WTC11 (cell line): ENCODE results near the gene SORCS2. TPM values are rescaled to one million over a fixed set of nuclear protein-coding genes. Genes with fewer than 3 reads are reported as not detected.

Experiments used
- ATAC-seq: fragments of 200-7000 bp; cut with Tn5 transposase; 2 replicates; pipeline ENCODE4 v1.10.0; 2021; ENCODE audit warnings: mild to moderate bottlenecking, moderate library complexity
- CTCF ChIA-PET: fragments of 300-600 bp; sonication (Branson Sonifier 250); formaldehyde crosslinking; loops from one replicate; lab custom pipeline; 2021; ENCODE audit warnings: antibody characterized with exemption; lab: Charles Lee
- POLR2A ChIA-PET: fragments of 350-600 bp; sonication (Branson Sonifier 250); formaldehyde crosslinking; loops from one replicate; lab custom pipeline; 2021; ENCODE audit warnings: antibody characterized with exemption; lab: Charles Lee
- DNase-seq: peaks from one replicate; pipeline ENCODE4 v3.0.0; 2021; ENCODE audit warnings: low spot score
- H3K27ac Mint-ChIP-seq: 2 replicates; pipeline ENCODE4 v1.8.0; 2021; ENCODE audit warnings: mixed read lengths
- H3K27me3 Mint-ChIP-seq: 2 replicates; pipeline ENCODE4 v1.8.0; 2021; ENCODE audit warnings: low read depth, mild to moderate bottlenecking, moderate library complexity, mixed read lengths
- H3K36me3 Mint-ChIP-seq: 2 replicates; pipeline ENCODE4 v1.8.0; 2021; ENCODE audit warnings: mixed read lengths
- H3K4me1 Mint-ChIP-seq: 2 replicates; pipeline ENCODE4 v1.8.0; 2022; ENCODE audit warnings: mixed read lengths
- H3K4me3 Mint-ChIP-seq: 2 replicates; pipeline ENCODE4 v1.8.0; 2021; ENCODE audit warnings: mild to moderate bottlenecking, moderate library complexity, mixed read lengths
- H3K9me3 Mint-ChIP-seq: 2 replicates; pipeline ENCODE4 v1.8.0; 2021; ENCODE audit warnings: mixed read lengths
- ARID4B ChIP-seq: sonication (generic); formaldehyde crosslinking; IDR thresholded peaks from 2 replicates; pipeline ENCODE4 v1.8.0; 2023; ENCODE audit warnings: missing genetic modification reagents, mild to moderate bottlenecking, borderline replicate concordance
- CDX4 ChIP-seq: fragments of 250-450 bp; sonication (Bioruptor Pico); IDR thresholded peaks from 2 replicates; pipeline ENCODE4 v1.9.0; 2021; ENCODE audit warnings: moderate library complexity, mild to moderate bottlenecking, inconsistent platforms, borderline replicate concordance
- EMX1 ChIP-seq: fragments of 250-450 bp; sonication (Bioruptor Pico); IDR thresholded peaks from 2 replicates; pipeline ENCODE4 v1.8.0; 2021; ENCODE audit warnings: mild to moderate bottlenecking
- ETV6 ChIP-seq: sonication (generic); formaldehyde crosslinking; IDR thresholded peaks from 2 replicates; pipeline ENCODE4 v1.8.1; 2022; ENCODE audit warnings: mild to moderate bottlenecking, missing genetic modification reagents
- GRHL2 ChIP-seq: fragments of 250-450 bp; sonication (Bioruptor Pico); IDR thresholded peaks from 2 replicates; pipeline ENCODE4 v1.8.0; 2022; ENCODE audit warnings: mild to moderate bottlenecking, moderate library complexity; ENCODE audit not compliant: insufficient replicate concordance, severe bottlenecking
- IRF2 ChIP-seq: sonication (generic); formaldehyde crosslinking; IDR thresholded peaks from 2 replicates; pipeline ENCODE4 v1.8.0; 2022; ENCODE audit warnings: low read depth, missing genetic modification reagents, borderline replicate concordance
- MLX ChIP-seq: sonication (generic); formaldehyde crosslinking; IDR thresholded peaks from 2 replicates; pipeline ENCODE4 v1.8.1; 2023; ENCODE audit warnings: mild to moderate bottlenecking, missing genetic modification reagents, moderate library complexity
- MYBL2 ChIP-seq: sonication (generic); formaldehyde crosslinking; IDR thresholded peaks from 2 replicates; pipeline ENCODE4 v1.8.1; 2023; ENCODE audit warnings: mild to moderate bottlenecking, moderate library complexity, missing genetic modification reagents
- NFATC4 ChIP-seq: fragments of 250-450 bp; sonication (Bioruptor Pico); IDR thresholded peaks from 2 replicates; pipeline ENCODE4 v1.9.0; 2021; ENCODE audit warnings: mild to moderate bottlenecking
- NFYB ChIP-seq: sonication (generic); formaldehyde crosslinking; conservative IDR thresholded peaks from 2 replicates; pipeline ENCODE4 v1.8.0; 2022; ENCODE audit warnings: low read depth, missing genetic modification reagents
- PRRX2 ChIP-seq: fragments of 250-450 bp; sonication (Bioruptor Pico); IDR thresholded peaks from 2 replicates; pipeline ENCODE4 v1.8.0; 2021; ENCODE audit warnings: mild to moderate bottlenecking
- USF2 ChIP-seq: sonication (generic); formaldehyde crosslinking; IDR thresholded peaks from 2 replicates; pipeline ENCODE4 v1.8.1; 2023; ENCODE audit warnings: mild to moderate bottlenecking, missing genetic modification reagents, moderate library complexity
- ZNF532 ChIP-seq: fragments of 250-450 bp; sonication (Bioruptor Pico); IDR thresholded peaks from 2 replicates; pipeline ENCODE4 v1.9.0; 2021; ENCODE audit warnings: mild to moderate bottlenecking, borderline replicate concordance
- total RNA-seq: library from RNA; stranded (reverse); gene quantifications from 3 replicates; pipeline ENCODE4 v1.2.3, GENCODE V29; 2021
- TF ChIP-seq, protein P1 (sequence below): sonication (generic); formaldehyde crosslinking; IDR thresholded peaks from 2 replicates; pipeline ENCODE4 v1.8.1; 2022; ENCODE audit warnings: mild to moderate bottlenecking, missing genetic modification reagents, moderate library complexity, borderline replicate concordance

The SORCS2 gene
- total RNA-seq, 1 experiment from 2014 or later, result 6.6 TPM

GRCh38 chr4:7218686-7219085 is 26.3 kb downstream of the SORCS2 start (continued):
- no peak for TF ChIP-seq ZNF532 (CRISPR knock-in tag)

DNA sequence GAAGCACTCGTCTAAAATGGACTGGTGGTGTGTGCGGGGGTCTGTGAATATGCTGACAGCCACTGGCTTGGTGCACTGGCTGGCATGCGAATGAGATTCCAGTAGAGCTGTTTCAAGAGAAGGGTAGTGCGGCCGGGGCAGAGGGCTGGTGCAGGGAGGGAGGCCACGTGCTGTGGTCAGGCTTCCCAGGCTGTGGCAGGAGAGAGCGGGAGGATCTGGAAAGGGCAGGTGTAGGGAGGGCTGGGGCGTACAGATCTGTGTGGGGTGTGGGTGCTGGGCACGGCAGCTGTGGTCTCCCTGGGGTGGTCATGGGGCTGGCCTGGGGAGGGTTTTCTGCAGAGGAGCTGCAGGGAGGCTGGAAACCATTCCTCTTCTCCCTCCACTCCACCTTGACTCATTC is 30.2 kb downstream of the SORCS2 start:
- no peak overlapping the region for H3K27ac Mint-ChIP-seq
- H3K4me3 Mint-ChIP-seq, result no peak overlapping the region
- no peaks in the 10 kb centered on the region for H3K27me3 Mint-ChIP-seq
- DNase-seq, result no peak
- H3K4me1 Mint-ChIP-seq, result no peaks in the 10 kb centered on the region
- TF ChIP-seq NFATC4 (CRISPR knock-in tag) (no peak), IRF2 (CRISPR knock-in tag) (no peak), NFYB (CRISPR knock-in tag) (no peak), GRHL2 (CRISPR knock-in tag) (no peak)
- TF ChIP-seq, protein P1, sequence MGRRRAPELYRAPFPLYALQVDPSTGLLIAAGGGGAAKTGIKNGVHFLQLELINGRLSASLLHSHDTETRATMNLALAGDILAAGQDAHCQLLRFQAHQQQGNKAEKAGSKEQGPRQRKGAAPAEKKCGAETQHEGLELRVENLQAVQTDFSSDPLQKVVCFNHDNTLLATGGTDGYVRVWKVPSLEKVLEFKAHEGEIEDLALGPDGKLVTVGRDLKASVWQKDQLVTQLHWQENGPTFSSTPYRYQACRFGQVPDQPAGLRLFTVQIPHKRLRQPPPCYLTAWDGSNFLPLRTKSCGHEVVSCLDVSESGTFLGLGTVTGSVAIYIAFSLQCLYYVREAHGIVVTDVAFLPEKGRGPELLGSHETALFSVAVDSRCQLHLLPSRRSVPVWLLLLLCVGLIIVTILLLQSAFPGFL (CRISPR knock-in tag), result no peak
- H3K9me3 Mint-ChIP-seq, result no peaks in the 10 kb centered on the region
- ChIA-PET POLR2A (no interaction called here), CTCF (interaction anchor here (0.6 kb wide), 1 partner anchor 16 kb away, joined by 3 read pairs; no protein-coding TSS in a partner anchor)
- H3K36me3 Mint-ChIP-seq, result no peaks in the 10 kb centered on the region
- no peak for ATAC-seq

GRCh38 chr4:7223541-7223940 is 31.2 kb downstream of the SORCS2 start:
- no peaks in the 10 kb centered on the region for H3K9me3 Mint-ChIP-seq
- ChIA-PET CTCF (no interaction called here), POLR2A (no interaction called here)
- ATAC-seq, result no peak
- H3K27me3 Mint-ChIP-seq, result no peaks in the 10 kb centered on the region
- H3K27ac Mint-ChIP-seq, result no peak overlapping the region
- H3K4me1 Mint-ChIP-seq, result no peaks in the 10 kb centered on the region
- DNase-seq, result no peak
- H3K36me3 Mint-ChIP-seq, result no peaks in the 10 kb centered on the region
- no peak overlapping the region for H3K4me3 Mint-ChIP-seq
- TF ChIP-seq MLX (CRISPR knock-in tag), result no peak
- no peak for TF ChIP-seq PRRX2 (CRISPR knock-in tag)
- TF ChIP-seq EMX1 (CRISPR knock-in tag), result no peak

GRCh38 chr4:7224001-7224400 is 31.7 kb downstream of the SORCS2 start:
- DNase-seq (no peak), ATAC-seq (no peak)
- H3K4me1 Mint-ChIP-seq, result no peaks in the 10 kb centered on the region
- no peaks in the 10 kb centered on the region for H3K9me3 Mint-ChIP-seq
- POLR2A ChIA-PET, result no interaction called here
- H3K4me3 Mint-ChIP-seq, result no peak overlapping the region
- no peak overlapping the region for H3K27ac Mint-ChIP-seq
- H3K36me3 Mint-ChIP-seq, result no peaks in the 10 kb centered on the region
- CTCF ChIA-PET, result interaction anchor here (0.9 kb wide), 1 partner anchor 72 kb away, joined by 3 read pairs; no protein-coding TSS in a partner anchor
- H3K27me3 Mint-ChIP-seq, result no peaks in the 10 kb centered on the region
- no peak for TF ChIP-seq EMX1 (CRISPR knock-in tag)
- TF ChIP-seq, protein P1 (CRISPR knock-in tag), result no peak
- no peak for TF ChIP-seq ETV6 (CRISPR knock-in tag)
- TF ChIP-seq MLX (CRISPR knock-in tag), result no peak
- no peak for TF ChIP-seq MYBL2 (CRISPR knock-in tag)
- no peak for TF ChIP-seq USF2 (CRISPR knock-in tag)
- TF ChIP-seq ARID4B, result no peak
- no peak for TF ChIP-seq CDX4 (CRISPR knock-in tag)
- TF ChIP-seq GRHL2 (CRISPR knock-in tag), result no peak
